Activated naive CD4-positive, alpha-beta T cell treated with Interleukin-2 at 50 U/mL for 16 hours (primary cell): Measurements from ENCODE around the gene ARL14EPL.

Experiments used
- DNase-seq: peaks from one replicate; pipeline ENCODE4 v3.0.0-alpha.2; 2020

Gene ARL14EPL

DNA sequence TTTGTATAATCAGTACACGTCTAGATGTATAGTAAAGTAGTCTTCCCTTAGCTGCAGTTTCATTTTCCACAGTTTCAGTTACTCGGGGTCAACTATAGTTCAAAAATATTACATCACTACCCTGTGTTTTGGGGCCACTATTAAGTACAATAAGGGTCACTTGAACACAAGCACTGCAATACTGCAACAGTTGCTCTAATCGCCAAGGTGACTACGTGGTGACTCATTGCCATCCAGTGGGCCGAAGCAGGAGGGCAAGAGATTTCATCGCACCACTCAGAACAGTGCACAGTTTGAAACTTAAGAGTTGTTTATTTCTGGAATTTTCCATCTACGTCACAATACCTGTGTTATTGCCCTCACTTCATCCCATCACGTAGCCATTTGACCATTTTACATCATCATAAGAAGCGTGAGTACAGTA, at the start of gene ARL14EPL:
ARL14EPL (plus strand) TSS at position 379 of the 424 bp plus-strand sequence. CDS start 18,994 bp downstream, outside the sequence.
- no peak for DNase-seq

DNA sequence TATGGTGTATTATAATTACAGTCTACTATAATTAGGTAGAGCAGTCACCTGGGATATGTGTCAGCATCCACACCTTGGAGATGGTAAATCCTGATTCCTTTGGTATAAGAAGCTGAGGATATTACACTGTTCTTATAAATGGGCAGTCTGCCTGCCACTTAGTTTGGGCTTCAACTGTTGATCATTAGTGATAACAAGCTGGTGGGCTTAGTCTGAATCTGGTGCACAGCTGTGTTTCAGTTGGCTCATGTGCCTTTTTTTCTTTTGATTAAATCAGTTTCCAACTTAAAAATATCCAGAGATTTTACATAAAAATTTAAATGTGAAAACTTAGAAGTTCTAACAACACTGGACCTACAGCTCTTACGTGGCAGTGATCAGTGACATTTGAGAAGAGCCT, 48.8 kb upstream of the ARL14EPL start:
- DNase-seq, result no peak

- DNase-seq, result no peak
Observed at GRCh38 chr5:115985802-115986757, 46.2 kb upstream of the ARL14EPL start.

GRCh38 chr5:115988002-115988401, 44.3 kb upstream of the ARL14EPL start:
- no peak for DNase-seq

DNA sequence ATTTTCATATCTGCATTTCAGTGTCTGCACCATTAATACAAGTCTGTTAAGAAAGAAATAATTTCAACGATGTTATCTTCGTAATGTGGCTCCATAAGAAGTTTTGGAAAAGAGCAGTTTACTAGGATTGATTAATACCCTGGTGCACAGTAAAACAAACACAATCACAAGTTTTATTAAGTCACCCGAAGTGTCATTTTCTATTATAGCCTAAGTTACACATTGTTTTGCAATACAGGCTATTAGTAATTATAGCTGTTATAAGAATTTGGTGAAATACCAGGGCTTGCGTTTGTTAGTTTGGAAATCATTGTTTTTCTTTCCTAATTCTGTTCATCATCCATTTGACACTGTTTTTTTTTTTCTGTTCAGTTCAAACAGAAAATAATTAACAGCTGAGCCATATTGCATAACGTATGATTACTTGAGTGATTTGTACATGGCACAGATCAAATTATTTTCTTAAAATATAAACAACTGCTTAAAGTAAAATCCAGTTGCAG, 39.4 kb upstream of the ARL14EPL start:
- no peak for DNase-seq

DNA sequence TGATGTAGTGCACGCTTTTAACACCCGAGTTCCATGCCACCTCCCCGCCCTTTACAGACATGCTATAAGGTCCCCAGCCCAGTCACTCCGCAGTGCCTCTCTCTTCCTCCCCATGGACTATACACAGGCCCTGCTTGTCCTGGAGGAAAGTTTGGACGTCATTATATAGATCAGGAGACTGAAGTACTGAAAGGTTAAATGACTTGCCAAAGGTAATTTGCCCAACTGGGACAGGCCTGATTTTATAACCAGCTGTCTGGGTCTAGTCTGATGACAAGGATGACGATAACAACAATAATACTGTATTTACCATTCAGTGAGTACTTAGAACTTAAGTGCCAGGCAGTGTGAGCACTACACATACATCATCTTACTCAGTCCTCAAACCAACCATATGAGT, 36.9 kb upstream of the ARL14EPL start:
- no peak for DNase-seq

GRCh38 chr5:116002116-116002906, 30.0 kb upstream of the ARL14EPL start:
- no peak for DNase-seq

- no peak for DNase-seq
Observed at GRCh38 chr5:116004248-116004647, 28.0 kb upstream of the ARL14EPL start.

GRCh38 chr5:116009806-116010205, 22.5 kb upstream of the ARL14EPL start:
- DNase-seq, result no peak

- no peak for DNase-seq
Observed at GRCh38 chr5:116011046-116011445, 21.2 kb upstream of the ARL14EPL start.

DNA sequence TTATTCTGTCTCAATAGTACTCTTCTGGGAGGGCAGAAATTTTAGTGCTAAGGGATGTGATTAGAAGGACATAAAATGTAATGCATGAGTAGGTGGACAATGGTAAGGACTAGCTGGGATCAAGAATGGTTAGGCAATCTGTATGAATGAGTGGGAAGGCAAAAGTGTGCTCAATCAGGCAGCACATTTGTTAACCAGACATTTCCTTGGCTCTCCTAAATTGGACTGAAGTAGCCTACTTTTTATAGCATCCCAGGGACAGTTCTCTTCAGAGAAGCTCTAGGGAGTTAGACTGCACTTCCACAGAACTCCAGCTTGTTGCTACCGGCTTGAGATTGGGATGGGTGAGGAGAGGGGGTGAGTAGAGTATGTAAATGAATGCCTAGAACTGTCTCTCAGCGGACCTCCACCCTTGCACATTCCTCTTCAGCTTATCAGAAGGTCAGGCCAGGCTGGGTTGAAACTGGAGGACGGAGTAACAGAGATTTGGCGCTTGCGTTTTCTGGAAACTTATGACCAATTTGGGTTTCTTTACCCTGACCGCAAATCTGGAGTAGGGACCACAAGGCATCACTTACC, 19.0 kb upstream of the ARL14EPL start:
- DNase-seq, result no peak

DNA sequence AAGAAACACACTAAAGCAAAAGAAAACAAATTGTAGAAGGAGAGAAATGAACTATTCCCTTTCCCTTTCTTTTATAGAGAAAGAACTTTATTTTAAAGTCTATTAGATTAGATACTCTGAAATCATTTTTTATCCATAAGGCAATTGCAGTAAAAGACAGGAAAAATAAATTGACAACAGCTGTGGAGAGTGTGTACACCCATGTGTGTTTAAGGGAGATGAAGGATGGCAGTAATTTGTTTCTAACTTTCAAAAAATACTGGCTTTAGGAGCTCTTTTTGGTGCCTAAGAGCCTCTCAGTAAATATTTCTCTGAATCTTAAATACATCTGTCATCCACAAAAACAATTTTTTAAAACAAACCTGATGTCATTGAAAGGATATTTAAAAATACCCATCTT, 18.3 kb upstream of the ARL14EPL start:
- DNase-seq, result no peak

GRCh38 chr5:116023619-116024018, 8.7 kb upstream of the ARL14EPL start:
- no peak for DNase-seq

GRCh38 chr5:116025866-116026265, 6.4 kb upstream of the ARL14EPL start:
- no peak for DNase-seq

DNA sequence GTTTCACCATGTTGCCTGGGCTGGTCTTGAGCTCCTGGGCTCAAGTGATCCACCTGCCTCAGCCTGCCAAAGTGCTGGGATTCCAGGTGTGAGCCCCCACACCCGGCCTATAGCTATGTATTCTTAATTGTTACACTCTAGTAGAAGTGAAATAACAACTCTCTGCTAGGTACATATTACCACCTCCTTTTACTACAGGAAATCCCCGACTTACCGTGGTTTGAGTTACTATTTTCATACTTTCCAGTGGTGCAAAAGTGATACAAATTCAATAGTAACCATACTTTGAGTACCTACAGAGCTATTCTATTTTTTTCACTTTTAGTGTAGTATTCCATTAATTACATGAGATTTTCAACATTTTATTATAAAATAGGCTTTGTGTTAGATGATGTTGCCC, 719 bp downstream of the ARL14EPL start:
- DNase-seq, result no peak

- DNase-seq, result no peak
Observed at GRCh38 chr5:116035123-116035522, 2.9 kb downstream of the ARL14EPL start.

GRCh38 chr5:116037236-116037822, 5.1 kb downstream of the ARL14EPL start:
- DNase-seq, result no peak

- no peak for DNase-seq
Observed at GRCh38 chr5:116038817-116039216, 6.5 kb downstream of the ARL14EPL start.

- DNase-seq, result no peak
Observed at GRCh38 chr5:116042375-116042774, 10.1 kb downstream of the ARL14EPL start.

GRCh38 chr5:116044073-116044472, 11.8 kb downstream of the ARL14EPL start:
- no peak for DNase-seq

DNA sequence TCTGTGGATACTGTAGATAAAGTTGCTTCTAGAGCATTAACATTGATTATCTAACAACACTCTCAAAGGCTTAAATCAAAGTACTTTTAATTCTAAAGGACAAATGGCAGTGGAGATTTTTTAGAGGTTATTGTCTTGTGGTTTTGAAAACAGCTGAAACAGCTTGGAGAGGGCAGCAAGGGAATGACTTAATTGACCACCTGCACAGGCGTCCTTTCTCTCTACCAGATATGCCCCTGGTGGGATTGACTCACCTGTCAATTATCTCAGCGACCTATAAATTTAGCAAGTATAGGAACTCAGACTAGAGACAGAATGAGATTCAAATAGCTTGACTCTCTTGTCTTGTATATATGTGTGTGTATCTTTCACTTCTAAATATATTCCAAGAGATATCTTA, 13.5 kb downstream of the ARL14EPL start:
- DNase-seq, result no peak

- no peak for DNase-seq
Observed at GRCh38 chr5:116046261-116046660, 14.0 kb downstream of the ARL14EPL start.

DNA sequence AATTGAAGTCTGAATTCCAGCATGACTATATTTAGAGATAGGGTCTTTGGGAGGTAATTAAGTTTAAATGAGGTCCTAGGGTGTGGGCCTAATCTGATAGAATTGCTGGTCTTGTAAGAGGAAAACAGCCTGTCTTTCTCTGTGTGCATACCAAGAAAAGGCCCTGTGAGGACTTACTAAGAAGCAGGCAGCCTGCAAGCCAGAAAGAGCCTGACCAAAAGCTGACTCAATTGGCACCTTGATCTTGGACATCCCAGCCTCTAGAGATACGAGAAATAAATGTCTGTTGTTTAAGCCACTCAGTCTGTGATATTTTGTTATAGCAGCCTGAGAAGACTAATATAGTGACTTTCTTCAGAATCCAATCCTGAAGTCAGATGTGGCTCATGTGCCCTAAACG, 14.6 kb downstream of the ARL14EPL start:
- no peak for DNase-seq
